ENCODE results near the gene SP7. TPM values are rescaled to one million over a fixed set of nuclear protein-coding genes. Genes with fewer than 3 reads are reported as not detected.

SP7 gene
- total and polyA plus RNA-seq, 2 donors (not counting 3 experiments of a cell fraction or from before 2014, with no cell fraction given) = not detected

DNA sequence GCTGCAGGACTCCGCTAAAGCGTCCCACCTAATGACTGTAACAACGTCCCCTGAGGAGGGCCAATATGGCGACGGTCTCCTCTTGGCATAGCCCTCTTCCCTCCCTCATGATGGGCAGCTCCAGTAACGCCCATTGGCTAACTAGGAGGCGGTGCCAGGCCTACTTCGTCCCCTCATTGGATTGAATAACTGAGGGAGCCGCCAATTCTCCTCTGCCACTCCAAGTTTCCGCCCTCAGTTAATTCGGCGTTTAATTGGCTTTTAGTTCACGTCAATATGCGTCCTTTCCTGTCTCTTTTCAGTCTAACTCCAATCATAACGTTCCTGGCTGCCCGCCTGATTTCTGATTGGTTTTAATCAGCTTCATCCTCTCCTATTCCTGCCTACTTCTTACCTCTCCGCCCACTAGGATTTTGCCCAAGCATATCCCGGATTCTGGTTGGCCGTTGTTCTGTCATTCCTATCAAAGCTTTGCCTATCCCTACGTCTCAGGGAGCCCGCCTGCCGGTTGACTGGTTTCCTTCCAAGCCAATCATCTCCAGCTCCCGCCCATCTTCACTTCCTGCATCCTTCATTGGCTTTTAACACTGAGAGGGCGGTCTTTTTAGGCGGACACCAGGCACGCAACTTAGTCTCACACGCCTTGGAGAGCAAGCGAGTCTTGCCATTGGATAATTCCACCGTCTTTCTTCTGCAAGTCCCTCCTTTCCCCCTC lies 43.4 kb upstream of the SP7 start:
- DNase-seq (ENCODE audit: low read depth, low spot score) (peak; percentile 100), FAIRE-seq (peak; percentile 100)
- Histone ChIP-seq H3K36me3 (ENCODE audit: control insufficient read depth in 2 of 2, extremely low read depth in 1 of 2, insufficient read depth in 2 of 2, low read length in 2 of 2) (peaks cover 6 to 12% of the 10 kb centered on the region in 2 experiments), H3K27me3 (ENCODE audit: control insufficient read depth in 2 of 2, insufficient read depth in 2 of 2, low read length in 2 of 2) (no peaks in the 10 kb centered on the region), H3K79me2 (ENCODE audit: control insufficient read depth, insufficient read depth, low read length) (peaks cover 25% of the 10 kb centered on the region), H3K4me3 (replicated peaks in 1 of 3; ENCODE audit: insufficient read depth in 1 of 3, low read depth in 1 of 3, low read length in 3 of 3) (peak overlapping the region; percentile 4 to 55 (median 47)), H3K4me2 (ENCODE audit: insufficient read depth, low read length) (peak overlapping the region; percentile 61), H3K9me1 (replicated peaks; ENCODE audit: control insufficient read depth, extremely low read depth, insufficient read depth, low read length) (no peaks in the 10 kb centered on the region), H3K9ac (replicated peaks; ENCODE audit: extremely low read depth, insufficient read depth, low read length) (peak overlapping the region; percentile 67), H3K4me1 (ENCODE audit: control insufficient read depth, extremely low read depth, insufficient read depth, low read length) (peaks cover 30% of the 10 kb centered on the region), H2AFZ (ENCODE audit: low read depth, low read length) (peak overlapping the region; percentile 73), H3K27ac (ENCODE audit: insufficient read depth, low read depth, low read length) (peak overlapping the region; percentile 58), H3K9me3 (replicated peaks; ENCODE audit: control insufficient read depth, insufficient read depth, low read length) (no peaks in the 10 kb centered on the region), H4K20me1 (replicated peaks; ENCODE audit: control insufficient read depth, extremely low read depth, insufficient read depth, low read length) (no peaks in the 10 kb centered on the region)
- ChIA-PET CTCF (interaction anchor here (0.8 to 4.2 kb wide), 9 partner anchors 27 to 166 kb away, joined by 3 to 32 read pairs (median 4); partner anchors contain the start of genes AAAS and PRR13), POLR2A (interaction anchor here (0.6 to 1.6 kb wide), 9 partner anchors 9 to 325 kb away, joined by 3 to 9 read pairs (median 3); partner anchors contain the start of gene TARBP2)
- TF ChIP-seq EZH2 (IDR thresholded peaks at IDR 0.05; ENCODE audit: borderline replicate concordance, low read depth, low read length, severe bottlenecking) (no peak), POLR2A (IDR thresholded peaks at IDR 0.05; ENCODE audit: low read depth, low read length) (peak; percentile 90), GATA2 (IDR thresholded peaks at IDR 0.05; ENCODE audit: insufficient read depth, insufficient read length, low read depth, low read length) (no peak), JUN (IDR thresholded peaks at IDR 0.05; ENCODE audit: borderline replicate concordance, insufficient read depth, insufficient read length, low read depth) (no peak), POLR2AphosphoS5 (IDR thresholded peaks at IDR 0.05; ENCODE audit: insufficient read depth, low read depth, low read length) (peak; percentile 83), FOS (IDR thresholded peaks at IDR 0.05; ENCODE audit: borderline replicate concordance, insufficient read depth, low read length) (no peak), MYC (IDR thresholded peaks at IDR 0.05; ENCODE audit: low read depth, low read length) (no peak)
- TF ChIP-seq, protein P1, sequence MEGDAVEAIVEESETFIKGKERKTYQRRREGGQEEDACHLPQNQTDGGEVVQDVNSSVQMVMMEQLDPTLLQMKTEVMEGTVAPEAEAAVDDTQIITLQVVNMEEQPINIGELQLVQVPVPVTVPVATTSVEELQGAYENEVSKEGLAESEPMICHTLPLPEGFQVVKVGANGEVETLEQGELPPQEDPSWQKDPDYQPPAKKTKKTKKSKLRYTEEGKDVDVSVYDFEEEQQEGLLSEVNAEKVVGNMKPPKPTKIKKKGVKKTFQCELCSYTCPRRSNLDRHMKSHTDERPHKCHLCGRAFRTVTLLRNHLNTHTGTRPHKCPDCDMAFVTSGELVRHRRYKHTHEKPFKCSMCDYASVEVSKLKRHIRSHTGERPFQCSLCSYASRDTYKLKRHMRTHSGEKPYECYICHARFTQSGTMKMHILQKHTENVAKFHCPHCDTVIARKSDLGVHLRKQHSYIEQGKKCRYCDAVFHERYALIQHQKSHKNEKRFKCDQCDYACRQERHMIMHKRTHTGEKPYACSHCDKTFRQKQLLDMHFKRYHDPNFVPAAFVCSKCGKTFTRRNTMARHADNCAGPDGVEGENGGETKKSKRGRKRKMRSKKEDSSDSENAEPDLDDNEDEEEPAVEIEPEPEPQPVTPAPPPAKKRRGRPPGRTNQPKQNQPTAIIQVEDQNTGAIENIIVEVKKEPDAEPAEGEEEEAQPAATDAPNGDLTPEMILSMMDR (IDR thresholded peaks at IDR 0.05; ENCODE audit: extremely low read depth in 1 of 2, insufficient read depth in 1 of 2, low read depth in 1 of 2, low read length in 2 of 2) = no peak
- dilution Hi-C loops (cut with MboI; ENCODE audit: extremely low pct_ligation_motif_present, low sequenced_read_pairs) = no loop called here
- no TSS peak for BruUV-seq (replicated peaks)
- intact Hi-C loops (cut with micrococcal nuclease) = loop anchor here (1.0 to 2.0 kb wide), 4 partner anchors 27 to 62 kb away; partner anchors contain the start of gene PRR13

Measured in endothelial cell of umbilical vein (primary cell).